ENCODE data around the gene CHST9.
A peak's percentile ranks its signal among the peaks of the same experiment; 100 is the strongest.

CHST9 gene

DNA sequence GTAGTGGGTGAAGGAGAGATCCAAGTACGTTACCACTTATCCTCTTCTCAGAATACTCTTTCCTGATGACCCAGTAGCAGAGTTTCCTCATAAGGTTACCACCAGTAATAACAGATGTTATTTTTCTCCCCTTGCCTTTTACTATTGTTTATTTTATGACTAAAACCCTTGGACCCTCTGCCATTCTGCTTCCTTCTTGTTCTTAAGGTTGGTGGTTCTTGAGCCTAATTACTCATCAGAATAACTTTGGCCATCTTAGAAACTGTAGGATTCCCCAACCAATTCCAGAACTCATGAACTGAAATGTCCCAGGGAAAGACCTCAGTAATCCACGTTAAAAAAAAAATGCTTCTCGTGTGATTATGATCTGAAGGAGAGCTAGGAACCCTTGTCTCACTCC is 64.9 kb downstream of the CHST9 start:
- no peak overlapping the region for H4K8ac ChIP-seq (ENCODE audit: low read length)
- no peak overlapping the region for H4K91ac ChIP-seq (ENCODE audit: low read length)
- H3K4me2 ChIP-seq (ENCODE audit: low read length, poor library complexity, severe bottlenecking): no peak overlapping the region
- H3K4me3 ChIP-seq (ENCODE audit: insufficient read depth in 1 of 2, low read depth in 1 of 2, low read length in 2 of 2): no peak overlapping the region
- H2BK5ac ChIP-seq (ENCODE audit: low read depth, low read length, poor library complexity, severe bottlenecking): no peak overlapping the region
- no peaks in the 10 kb centered on the region for H3K27me3 ChIP-seq (ENCODE audit: control insufficient read depth in 1 of 2, insufficient read depth in 1 of 2, low read length in 2 of 2)
- H3K36me3 ChIP-seq (ENCODE audit: control insufficient read depth in 1 of 2, insufficient read depth in 2 of 2, low read depth in 1 of 2, low read length in 2 of 2): no peaks in the 10 kb centered on the region
- no peaks in the 10 kb centered on the region for H3K9me3 ChIP-seq (ENCODE audit: control insufficient read depth, low read length)
- no peak overlapping the region for H3K23ac ChIP-seq (ENCODE audit: low read length in 2 of 2)
- H3K9ac ChIP-seq (ENCODE audit: low read length): no peak overlapping the region
- no peak overlapping the region for H3K14ac ChIP-seq (ENCODE audit: low read length in 2 of 2)
- no peak overlapping the region for H2BK15ac ChIP-seq (ENCODE audit: low read depth, poor library complexity, severe bottlenecking)
- H3K18ac ChIP-seq (ENCODE audit: low read depth in 1 of 2, low read length in 2 of 2): no peak overlapping the region
- peaks cover 6% of the 10 kb centered on the region for H3K4me1 ChIP-seq (ENCODE audit: control insufficient read depth, insufficient read depth, low read depth, low read length)
- no peak overlapping the region for H2BK120ac ChIP-seq (ENCODE audit: low read depth, low read length)
- H3K27ac ChIP-seq (ENCODE audit: low read length, poor library complexity, severe bottlenecking): peak overlapping the region; percentile 77
- H2AFZ ChIP-seq (ENCODE audit: low read depth, low read length): no peak overlapping the region
- no peaks in the 10 kb centered on the region for H3K79me1 ChIP-seq (replicated peaks; ENCODE audit: low read length, poor library complexity, severe bottlenecking)
- no peak overlapping the region for H2AK5ac ChIP-seq (ENCODE audit: low read length, severe bottlenecking)
- H2BK12ac ChIP-seq (ENCODE audit: low read length in 2 of 2): no peak overlapping the region
- no peak overlapping the region for H3K4ac ChIP-seq (ENCODE audit: low read depth in 1 of 2, low read length in 2 of 2)
- 70% methylated on average over 2 of the region's 3 CpGs for WGBS
- no peak for DNase-seq

GRCh38 chr18:27118973-27119372 is 66.1 kb downstream of the CHST9 start:
- H3K9me3 ChIP-seq (ENCODE audit: control insufficient read depth, low read length): no peaks in the 10 kb centered on the region
- H2BK120ac ChIP-seq (ENCODE audit: low read depth, low read length): no peak overlapping the region
- no peak overlapping the region for H3K18ac ChIP-seq (ENCODE audit: low read depth in 1 of 2, low read length in 2 of 2)
- no peak overlapping the region for H3K9ac ChIP-seq (ENCODE audit: low read length)
- no peaks in the 10 kb centered on the region for H3K79me1 ChIP-seq (replicated peaks; ENCODE audit: low read length, poor library complexity, severe bottlenecking)
- no peaks in the 10 kb centered on the region for H3K27me3 ChIP-seq (ENCODE audit: control insufficient read depth in 1 of 2, insufficient read depth in 1 of 2, low read length in 2 of 2)
- no peak overlapping the region for H3K14ac ChIP-seq (ENCODE audit: low read length in 2 of 2)
- no peak overlapping the region for H2BK12ac ChIP-seq (ENCODE audit: low read length in 2 of 2)
- DNase-seq: no peak
- no peak overlapping the region for H3K23ac ChIP-seq (ENCODE audit: low read length in 2 of 2)
- peaks cover 6% of the 10 kb centered on the region for H3K4me1 ChIP-seq (ENCODE audit: control insufficient read depth, insufficient read depth, low read depth, low read length)
- H2BK15ac ChIP-seq (ENCODE audit: low read depth, poor library complexity, severe bottlenecking): no peak overlapping the region
- peak overlapping the region; percentile 77 for H3K27ac ChIP-seq (ENCODE audit: low read length, poor library complexity, severe bottlenecking)
- H3K4ac ChIP-seq (ENCODE audit: low read depth in 1 of 2, low read length in 2 of 2): no peak overlapping the region
- no peak overlapping the region for H3K4me2 ChIP-seq (ENCODE audit: low read length, poor library complexity, severe bottlenecking)
- 100% methylated on average over 1 of the region's 3 CpGs for whole genome bisulfite sequencing
- H2BK5ac ChIP-seq (ENCODE audit: low read depth, low read length, poor library complexity, severe bottlenecking): no peak overlapping the region
- H4K91ac ChIP-seq (ENCODE audit: low read length): no peak overlapping the region
- H4K8ac ChIP-seq (ENCODE audit: low read length): no peak overlapping the region
- no peak overlapping the region for H3K4me3 ChIP-seq (ENCODE audit: insufficient read depth in 1 of 2, low read depth in 1 of 2, low read length in 2 of 2)
- H2AFZ ChIP-seq (ENCODE audit: low read depth, low read length): no peak overlapping the region
- no peaks in the 10 kb centered on the region for H3K36me3 ChIP-seq (ENCODE audit: control insufficient read depth in 1 of 2, insufficient read depth in 2 of 2, low read depth in 1 of 2, low read length in 2 of 2)
- no peak overlapping the region for H2AK5ac ChIP-seq (ENCODE audit: low read length, severe bottlenecking)

GRCh38 chr18:27114842-27115241 is 70.3 kb downstream of the CHST9 start:
- H3K18ac ChIP-seq (ENCODE audit: low read depth in 1 of 2, low read length in 2 of 2): no peak overlapping the region
- no peaks in the 10 kb centered on the region for H3K79me1 ChIP-seq (replicated peaks; ENCODE audit: low read length, poor library complexity, severe bottlenecking)
- no peak overlapping the region for H4K91ac ChIP-seq (ENCODE audit: low read length)
- no peak overlapping the region for H3K4me3 ChIP-seq (ENCODE audit: insufficient read depth in 1 of 2, low read depth in 1 of 2, low read length in 2 of 2)
- H2BK120ac ChIP-seq (ENCODE audit: low read depth, low read length): no peak overlapping the region
- no peak overlapping the region for H2BK12ac ChIP-seq (ENCODE audit: low read length in 2 of 2)
- H3K4me1 ChIP-seq (ENCODE audit: control insufficient read depth, insufficient read depth, low read depth, low read length): peaks cover 4% of the 10 kb centered on the region
- H3K36me3 ChIP-seq (ENCODE audit: control insufficient read depth in 1 of 2, insufficient read depth in 2 of 2, low read depth in 1 of 2, low read length in 2 of 2): no peaks in the 10 kb centered on the region
- no peak overlapping the region for H2AK5ac ChIP-seq (ENCODE audit: low read length, severe bottlenecking)
- peak overlapping the region; percentile 26 for H3K27ac ChIP-seq (ENCODE audit: low read length, poor library complexity, severe bottlenecking)
- H2BK5ac ChIP-seq (ENCODE audit: low read depth, low read length, poor library complexity, severe bottlenecking): no peak overlapping the region
- no peak for DNase-seq
- no peak overlapping the region for H2BK15ac ChIP-seq (ENCODE audit: low read depth, poor library complexity, severe bottlenecking)
- no peak overlapping the region for H3K23ac ChIP-seq (ENCODE audit: low read length in 2 of 2)
- no peak overlapping the region for H3K9ac ChIP-seq (ENCODE audit: low read length)
- H4K8ac ChIP-seq (ENCODE audit: low read length): no peak overlapping the region
- WGBS: 100% methylated on average over 1 of the region's 3 CpGs
- no peak overlapping the region for H3K14ac ChIP-seq (ENCODE audit: low read length in 2 of 2)
- H3K9me3 ChIP-seq (ENCODE audit: control insufficient read depth, low read length): no peaks in the 10 kb centered on the region
- no peak overlapping the region for H3K4me2 ChIP-seq (ENCODE audit: low read length, poor library complexity, severe bottlenecking)
- H2AFZ ChIP-seq (ENCODE audit: low read depth, low read length): no peak overlapping the region
- H3K27me3 ChIP-seq (ENCODE audit: control insufficient read depth in 1 of 2, insufficient read depth in 1 of 2, low read length in 2 of 2): no peaks in the 10 kb centered on the region
- no peak overlapping the region for H3K4ac ChIP-seq (ENCODE audit: low read depth in 1 of 2, low read length in 2 of 2)

- Histone ChIP-seq H3K27ac (ENCODE audit: low read length, poor library complexity, severe bottlenecking) (no peak overlapping the region), H2AK5ac (ENCODE audit: low read length, severe bottlenecking) (no peak overlapping the region), H2AFZ (ENCODE audit: low read depth, low read length) (no peak overlapping the region), H3K27me3 (ENCODE audit: control insufficient read depth in 1 of 2, insufficient read depth in 1 of 2, low read length in 2 of 2) (no peaks in the 10 kb centered on the region), H2BK5ac (ENCODE audit: low read depth, low read length, poor library complexity, severe bottlenecking) (no peak overlapping the region), H4K8ac (ENCODE audit: low read length) (no peak overlapping the region), H3K79me1 (replicated peaks; ENCODE audit: low read length, poor library complexity, severe bottlenecking) (no peaks in the 10 kb centered on the region), H2BK120ac (ENCODE audit: low read depth, low read length) (no peak overlapping the region), H2BK15ac (ENCODE audit: low read depth, poor library complexity, severe bottlenecking) (no peak overlapping the region), H3K23ac (ENCODE audit: low read length in 2 of 2) (no peak overlapping the region), H3K9ac (ENCODE audit: low read length) (no peak overlapping the region), H3K4me3 (ENCODE audit: insufficient read depth in 1 of 2, low read depth in 1 of 2, low read length in 2 of 2) (no peak overlapping the region), H3K18ac (ENCODE audit: low read depth in 1 of 2, low read length in 2 of 2) (no peak overlapping the region), H4K91ac (ENCODE audit: low read length) (no peak overlapping the region), H3K36me3 (ENCODE audit: control insufficient read depth in 1 of 2, insufficient read depth in 2 of 2, low read depth in 1 of 2, low read length in 2 of 2) (no peaks in the 10 kb centered on the region), H3K4me2 (ENCODE audit: low read length, poor library complexity, severe bottlenecking) (no peak overlapping the region), H3K9me3 (ENCODE audit: control insufficient read depth, low read length) (peaks cover 2% of the 10 kb centered on the region), H3K14ac (ENCODE audit: low read length in 2 of 2) (no peak overlapping the region), H2BK12ac (ENCODE audit: low read length in 2 of 2) (no peak overlapping the region), H3K4ac (ENCODE audit: low read depth in 1 of 2, low read length in 2 of 2) (no peak overlapping the region), H3K4me1 (ENCODE audit: control insufficient read depth, insufficient read depth, low read depth, low read length) (peaks cover 2% of the 10 kb centered on the region)
- DNase-seq: no peak
Observed at GRCh38 chr18:27113358-27113757, 71.8 kb downstream of the CHST9 start.
